GM20000 (cell line): ENCODE results near the gene PCNX4.

Experiments
- DNase-seq: peaks from one replicate; pipeline ENCODE4 v3.0.0; 2012; ENCODE audit warnings: low spot score
- CTCF ChIP-seq: IDR thresholded peaks from 2 replicates; pipeline ENCODE4 v1.5.1; 2012; ENCODE audit warnings: mild to moderate bottlenecking, control low read depth; ENCODE audit errors: extremely low read depth, missing control alignments

PCNX4 gene

GRCh38 chr14:60206249-60206670 is 114.5 kb downstream of the PCNX4 start:
- DNase-seq, result no peak
- TF ChIP-seq CTCF, result no peak

- no peak for TF ChIP-seq CTCF
- no peak for DNase-seq
Measured at GRCh38 chr14:60206837-60207533, 115.3 kb downstream of the PCNX4 start.

- no peak for DNase-seq
- TF ChIP-seq CTCF, result no peak
Measured at GRCh38 chr14:60210703-60211102, 119.0 kb downstream of the PCNX4 start.

- DNase-seq, result no peak
Measured at GRCh38 chr14:60211153-60211552, 119.4 kb downstream of the PCNX4 start.

GRCh38 chr14:60212503-60213371 is 121.0 kb downstream of the PCNX4 start:
- peak; percentile 49 for DNase-seq
- no peak for TF ChIP-seq CTCF

More at GRCh38 chr14:60211153-60211552, 119.4 kb downstream of the PCNX4 start:
- TF ChIP-seq CTCF, result no peak

GRCh38 chr14:60214003-60214402 is 122.3 kb downstream of the PCNX4 start:
- DNase-seq, result no peak
- no peak for TF ChIP-seq CTCF

- TF ChIP-seq CTCF, result no peak
- DNase-seq, result no peak
Measured at GRCh38 chr14:60214415-60215126, 122.8 kb downstream of the PCNX4 start.
